GM19372 (cell line): ENCODE data around the gene CACNA2D2.

Experiments used
- ATAC-seq: cut with Tn5 transposase; IDR thresholded peaks from one replicate; pipeline ENCODE4 v1.9.1; 2021; ENCODE audit warnings: mild to moderate bottlenecking, low read depth, moderate library complexity; ENCODE audit not compliant: unreplicated experiment

The CACNA2D2 gene

DNA sequence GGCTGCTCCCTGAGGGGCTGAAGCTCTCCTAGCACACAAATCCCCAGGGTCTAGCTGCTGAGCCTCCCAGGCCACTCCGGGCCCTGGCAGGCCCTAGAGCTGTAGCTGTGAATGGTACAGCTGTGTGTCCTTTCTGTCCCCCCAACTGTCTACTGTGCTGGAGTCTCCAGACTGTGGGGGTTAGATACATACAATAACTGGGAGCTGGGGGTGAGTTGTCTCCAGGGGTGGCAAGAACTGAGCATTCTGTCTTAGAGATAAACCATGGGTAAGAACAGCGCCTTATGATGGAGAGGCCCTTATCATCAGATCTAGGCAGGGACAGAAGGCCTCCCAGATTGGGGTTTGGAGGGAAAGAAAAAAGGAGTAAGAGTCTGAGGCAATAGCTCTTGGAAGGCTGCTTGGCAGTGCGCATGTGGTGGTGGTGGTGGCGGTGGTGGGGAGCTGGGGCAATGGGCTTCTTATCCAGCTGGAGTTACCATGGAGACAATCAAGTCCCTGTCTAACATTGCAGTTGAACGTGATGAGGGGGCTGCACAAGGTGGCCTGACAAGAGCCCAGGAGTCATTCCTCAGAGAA, 149.2 kb downstream of the CACNA2D2 start:
- ATAC-seq: no peak

GRCh38 chr3:50353245-50354004, 150.0 kb downstream of the CACNA2D2 start:
- ATAC-seq: no peak

- ATAC-seq: no peak
Observed at GRCh38 chr3:50352781-50353180, 150.7 kb downstream of the CACNA2D2 start.

GRCh38 chr3:50351323-50351697, 152.1 kb downstream of the CACNA2D2 start:
- no peak for ATAC-seq

- ATAC-seq: peak; percentile 84
Observed at GRCh38 chr3:50350527-50351322, 152.7 kb downstream of the CACNA2D2 start, which contains the start of the genes CYB561D2 and NPRL2. Gene CYB561D2 (plus strand): TSS chr3:50350862. CDS start chr3:50351434, 572 bp downstream. Gene NPRL2 (minus strand): TSS chr3:50350775. CDS start chr3:50350652, 123 bp downstream.

- ATAC-seq: no peak
Observed at GRCh38 chr3:50350213-50350526, 153.3 kb downstream of the CACNA2D2 start.

DNA sequence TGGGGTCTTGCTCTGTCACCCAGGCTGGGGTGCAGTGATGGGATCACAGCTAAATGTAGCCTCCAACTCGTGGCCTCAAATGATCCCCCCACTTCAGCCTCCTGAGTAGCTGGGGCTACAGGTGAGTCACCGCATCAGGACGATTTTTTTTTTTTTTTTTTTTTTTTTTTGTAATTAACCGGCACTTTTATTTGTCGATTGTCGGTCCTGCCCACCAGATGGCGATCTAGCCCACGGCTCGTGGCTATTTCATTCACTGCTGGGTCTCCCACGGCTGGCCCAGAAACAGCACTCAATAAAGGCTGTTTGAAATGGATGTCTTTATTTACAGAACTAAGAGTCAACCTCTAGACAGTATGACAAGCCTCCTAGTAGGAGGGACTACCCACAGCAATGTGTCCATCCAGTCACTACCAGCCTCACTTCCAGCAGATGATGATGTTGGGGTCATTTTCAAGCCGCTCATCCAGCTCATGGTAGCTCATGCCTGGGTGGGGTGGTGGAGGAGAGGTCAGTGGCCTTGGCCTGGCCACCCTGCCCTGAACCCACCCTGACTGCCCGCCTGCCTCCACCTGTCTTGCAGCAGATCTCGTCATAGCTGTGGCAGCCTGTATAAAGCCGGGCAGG, 156.1 kb downstream of the CACNA2D2 start:
- ATAC-seq: no peak

DNA sequence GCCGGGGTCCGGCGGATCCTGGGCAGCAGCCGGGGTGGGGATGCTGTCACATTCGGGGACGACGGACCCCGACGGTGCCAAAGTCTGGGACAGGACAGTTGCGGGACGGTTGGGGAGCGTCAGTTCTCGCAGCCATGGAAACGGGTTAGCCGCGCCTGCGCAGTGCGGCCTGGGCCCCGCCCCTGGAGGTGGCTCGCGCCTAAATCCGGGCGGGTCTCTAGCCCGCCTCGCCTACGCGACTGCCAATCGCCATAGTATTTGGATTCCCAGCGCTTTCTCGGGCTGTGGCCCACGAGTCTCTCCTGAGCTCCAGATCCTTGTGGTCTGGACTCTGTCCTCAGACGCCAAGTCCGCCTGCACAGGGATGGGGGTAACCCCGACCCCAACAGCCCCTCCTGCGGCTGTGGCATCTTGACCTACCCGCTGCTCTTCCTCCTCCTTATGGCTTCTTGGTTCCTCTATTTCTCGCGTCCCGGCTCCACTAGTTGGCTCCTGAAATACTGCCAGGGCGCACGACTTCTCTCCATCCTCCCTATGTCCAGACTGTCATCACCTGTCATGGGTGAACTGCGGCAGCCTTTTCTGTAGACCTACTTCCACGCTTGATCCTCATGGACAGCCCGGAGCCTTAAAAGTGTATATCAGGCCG, 157.7 kb downstream of the CACNA2D2 start, which contains the start of gene ZMYND10:
TSS of gene ZMYND10 (minus strand) at position 147 of the 649 bp plus-strand sequence. CDS start 153 bp downstream, outside the sequence.
- ATAC-seq: no peak

- no peak for ATAC-seq
Observed at GRCh38 chr3:50345008-50345407, 158.4 kb downstream of the CACNA2D2 start.

GRCh38 chr3:50342813-50343633, 160.4 kb downstream of the CACNA2D2 start:
- ATAC-seq: no peak

GRCh38 chr3:50341996-50342650, 161.3 kb downstream of the CACNA2D2 start:
- no peak for ATAC-seq

DNA sequence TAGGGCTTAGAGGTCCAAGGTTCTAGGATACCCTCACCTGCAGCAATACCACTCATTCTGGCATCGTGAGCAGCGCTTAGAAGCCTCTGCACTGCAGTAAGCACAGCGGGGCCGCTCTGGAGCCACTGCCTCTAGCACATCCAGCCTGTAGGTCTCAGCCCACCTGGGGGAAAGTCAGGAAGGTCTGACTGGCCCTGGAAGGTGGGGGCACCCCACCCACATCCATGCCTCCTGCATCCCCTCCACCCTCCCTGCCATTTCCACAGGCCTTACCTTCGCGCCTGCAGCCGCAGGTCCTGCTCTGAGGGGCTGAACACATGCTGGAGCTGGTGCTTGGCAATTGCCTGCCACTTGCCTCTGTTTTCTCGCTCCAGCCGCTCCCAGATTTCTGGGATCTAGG, 161.9 kb downstream of the CACNA2D2 start:
- no peak for ATAC-seq

DNA sequence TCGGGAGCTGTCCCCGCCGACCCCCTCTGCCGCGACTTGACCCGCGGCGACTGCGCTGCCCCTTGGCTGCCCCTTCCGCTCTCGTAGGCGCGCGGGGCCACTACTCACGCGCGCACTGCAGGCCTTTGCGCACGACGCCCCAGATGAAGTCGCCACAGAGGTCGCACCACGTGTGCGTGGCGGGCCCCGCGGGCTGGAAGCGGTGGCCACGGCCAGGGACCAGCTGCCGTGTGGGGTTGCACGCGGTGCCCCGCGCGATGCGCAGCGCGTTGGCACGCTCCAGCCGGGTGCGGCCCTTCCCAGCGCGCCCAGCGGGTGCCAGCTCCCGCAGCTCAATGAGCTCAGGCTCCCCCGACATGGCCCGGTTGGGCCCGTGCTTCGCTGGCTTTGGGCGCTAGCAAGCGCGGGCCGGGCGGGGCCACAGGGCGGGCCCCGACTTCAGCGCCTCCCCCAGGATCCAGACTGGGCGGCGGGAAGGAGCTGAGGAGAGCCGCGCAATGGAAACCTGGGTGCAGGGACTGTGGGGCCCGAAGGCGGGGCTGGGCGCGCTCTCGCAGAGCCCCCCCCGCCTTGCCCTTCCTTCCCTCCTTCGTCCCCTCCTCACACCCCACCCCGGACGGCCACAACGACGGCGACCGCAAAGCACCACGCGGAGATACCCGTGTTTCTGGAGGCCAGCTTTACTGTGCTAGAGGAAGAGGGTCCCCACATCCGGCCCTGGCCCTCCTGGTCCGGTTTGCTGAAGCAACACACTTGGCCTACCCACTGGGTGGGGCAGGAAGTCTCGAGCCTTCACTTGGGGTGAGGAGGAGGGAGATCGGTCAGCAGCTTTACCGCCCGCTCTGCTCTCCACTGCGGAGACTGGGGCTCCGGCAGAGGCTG, 162.7 kb downstream of the CACNA2D2 start, which contains the start of gene RASSF1:
TSS of gene RASSF1 (minus strand) at position 389 of the 882 bp plus-strand sequence. CDS start at position 358, 31 bp downstream.
- ATAC-seq: no peak

- ATAC-seq: no peak
Observed at GRCh38 chr3:50340147-50340447, 163.3 kb downstream of the CACNA2D2 start.

GRCh38 chr3:50339485-50340146, 163.8 kb downstream of the CACNA2D2 start:
- no peak for ATAC-seq

DNA sequence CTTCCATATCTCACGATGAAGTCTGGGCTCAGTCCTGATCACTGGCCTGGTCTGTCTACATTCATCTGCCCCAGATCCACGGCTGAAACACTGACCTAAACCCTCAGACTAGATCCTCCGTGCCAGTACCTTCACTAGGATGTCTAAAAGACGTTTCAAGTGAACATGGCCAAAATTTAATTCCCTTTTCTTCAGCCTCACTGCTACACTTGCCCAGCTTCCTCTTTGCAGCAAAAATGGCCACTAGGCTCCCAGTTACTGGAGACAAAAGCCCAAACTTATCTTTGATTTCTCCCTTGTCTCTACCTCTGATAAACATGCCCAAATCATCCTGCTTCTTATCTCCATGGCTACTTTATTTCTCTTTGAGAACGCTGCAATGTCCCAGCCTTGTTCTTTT, 164.5 kb downstream of the CACNA2D2 start:
- no peak for ATAC-seq

DNA sequence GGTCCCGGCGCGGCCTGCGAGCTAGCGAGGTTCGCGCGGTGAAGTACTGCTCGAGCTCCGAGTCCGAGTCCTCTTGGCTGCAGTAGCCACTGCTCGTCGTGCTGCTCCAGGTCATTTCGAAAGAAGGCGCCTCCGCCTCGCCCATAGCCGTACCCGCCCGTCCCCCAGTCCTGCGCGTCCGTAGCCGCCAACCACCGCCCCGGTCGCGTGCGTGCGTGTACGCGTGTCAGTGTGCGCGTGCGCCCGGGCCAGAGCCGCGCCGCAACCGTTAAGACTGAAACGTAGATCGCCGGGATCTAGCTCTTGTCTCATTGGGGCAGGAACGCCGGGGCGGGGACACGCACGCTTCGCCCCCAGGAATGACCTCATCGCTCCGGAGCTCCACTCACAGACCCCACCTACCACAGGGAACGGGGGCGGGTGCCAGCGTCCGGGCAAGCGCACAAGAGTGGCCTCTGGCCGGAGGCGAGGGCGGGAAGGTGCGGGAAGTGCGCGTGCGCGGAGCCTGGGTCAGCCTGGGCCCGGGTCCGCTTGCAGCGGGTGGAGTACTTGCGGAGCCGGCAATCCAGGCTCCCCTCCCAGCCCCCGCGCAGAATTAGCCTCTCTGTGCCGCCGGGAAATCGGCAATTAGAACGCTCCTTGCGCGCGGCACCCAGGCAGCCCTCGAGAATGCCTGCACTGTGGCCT, 166.1 kb downstream of the CACNA2D2 start:
- ATAC-seq: peak; percentile 67
